B cell (primary cell): ENCODE measurements around the gene RAB10. TPM values are rescaled to one million over a fixed set of nuclear protein-coding genes. Genes with fewer than 3 reads are reported as not detected.

Source experiments
- ATAC-seq: fragments of 200-7000 bp; cut with Tn5 transposase; one replicate; pipeline ENCODE4 v1.10.0; 2021; ENCODE audit warnings: low read depth, mild to moderate bottlenecking, moderate number of reproducible peaks, moderate library complexity
- CTCF ChIA-PET: fragments of 350-600 bp; sonication (Branson Sonifier 250); formaldehyde crosslinking; loops from one replicate; lab custom pipeline; 2021; ENCODE audit warnings: antibody characterized with exemption, inconsistent platforms; lab: Charles Lee
- POLR2A ChIA-PET: fragments of 350-600 bp; sonication (Branson Sonifier 250); formaldehyde crosslinking; loops from one replicate; lab custom pipeline; 2021; ENCODE audit warnings: antibody characterized with exemption; lab: Charles Lee
- DNase-seq: peaks from one replicate; pipeline ENCODE4 v3.0.0; 2013
- H2AFZ ChIP-seq: 2 replicates; pipeline ENCODE4 v1.6.1; 2012; ENCODE audit warnings: mild to moderate bottlenecking, low read depth, low read length; ENCODE audit not compliant: insufficient read depth, poor library complexity, severe bottlenecking
- H3K27ac ChIP-seq, 2 donors: 1 replicate in 1 of 2; 2 replicates in 1 of 2; pipeline ENCODE4 v1.5.1; 2012 to 2013; ENCODE audit warnings: low read length in 2 of 2, mild to moderate bottlenecking in 2 of 2, moderate library complexity in 1 of 2
- H3K27me3 ChIP-seq, 4 experiments: fragments of 200-600 bp in 1 of 4; sonication (generic) in 1 of 4; replicated peaks in 1 of 4; 1 replicate in 2 of 4; 2 replicates in 2 of 4; pipeline versions ENCODE4 v1.6.1 to v1.7.0; 2013 to 2016; ENCODE audit warnings: low read length in 3 of 4, mild to moderate bottlenecking in 2 of 4, mixed read lengths in 1 of 4, moderate library complexity in 1 of 4; ENCODE audit not compliant: insufficient read depth in 4 of 4, control insufficient read depth in 3 of 4; ENCODE audit errors: control extremely low read depth in 1 of 4
- H3K36me3 ChIP-seq, 2 experiments: replicated peaks in 1 of 2; 1 replicate in 1 of 2; 2 replicates in 1 of 2; pipeline versions ENCODE4 v1.6.1 to v1.7.1; 2013; ENCODE audit warnings: low read length in 1 of 2; ENCODE audit not compliant: insufficient read depth in 2 of 2, control insufficient read depth in 1 of 2; ENCODE audit errors: control extremely low read depth in 1 of 2, extremely low read depth in 1 of 2
- H3K4me1 ChIP-seq, 2 donors: fragments of 200-600 bp in 1 of 2; sonication (generic) in 1 of 2; 1 replicate in 1 of 2; 2 replicates in 1 of 2; pipeline versions ENCODE4 v1.5.1 to v1.6.1; 2013 to 2017; ENCODE audit warnings: low read length in 2 of 2; ENCODE audit not compliant: control insufficient read depth in 2 of 2, insufficient read depth in 2 of 2
- H3K4me2 ChIP-seq: replicated peaks from 2 replicates; pipeline ENCODE3; 2012; ENCODE audit warnings: mild to moderate bottlenecking, low read depth, low read length; ENCODE audit not compliant: poor library complexity, severe bottlenecking
- H3K4me3 ChIP-seq, 5 experiments: fragments of 200-600 bp in 1 of 5; sonication (generic) in 1 of 5; 1 replicate in 3 of 5; 2 replicates in 2 of 5; pipeline versions ENCODE4 v1.5.1 to v1.7.0; 2011 to 2016; ENCODE audit warnings: low read length in 4 of 5, mild to moderate bottlenecking in 4 of 5, low read depth in 2 of 5, control low read depth in 1 of 5, moderate library complexity in 1 of 5; ENCODE audit not compliant: insufficient read depth in 1 of 5; ENCODE audit errors: control extremely low read depth in 1 of 5, extremely low read depth in 1 of 5
- H3K79me2 ChIP-seq: fragments of 200-600 bp; sonication (generic); one replicate; pipeline ENCODE4 v1.6.0; 2016; ENCODE audit warnings: low read length; ENCODE audit not compliant: control insufficient read depth, insufficient read depth
- H3K9ac ChIP-seq: fragments of 200-600 bp; sonication (generic); 2 replicates; pipeline ENCODE4 v1.6.1; 2017; ENCODE audit warnings: mild to moderate bottlenecking, low read length, moderate library complexity
- H3K9me3 ChIP-seq, 3 donors: one replicate each; pipeline versions ENCODE4 v1.6.1 to v1.7.1; 2013; ENCODE audit warnings: low read length in 2 of 3; ENCODE audit not compliant: control insufficient read depth in 2 of 3, insufficient read depth in 1 of 3; ENCODE audit errors: control extremely low read depth in 1 of 3
- H4K20me1 ChIP-seq: 2 replicates; pipeline ENCODE4 v1.6.0; 2012; ENCODE audit warnings: mild to moderate bottlenecking, low read length; ENCODE audit not compliant: insufficient read depth, control insufficient read depth, poor library complexity, severe bottlenecking
- H3K27ac Mint-ChIP-seq: one replicate; pipeline ENCODE4 v1.8.0; 2021; ENCODE audit warnings: mixed read lengths
- H3K27me3 Mint-ChIP-seq: one replicate; pipeline ENCODE4 v1.8.0; 2021; ENCODE audit warnings: mixed read lengths
- H3K4me1 Mint-ChIP-seq: one replicate; pipeline ENCODE4 v1.8.0; 2021; ENCODE audit warnings: mixed read lengths
- H3K4me3 Mint-ChIP-seq: one replicate; pipeline ENCODE4 v1.8.0; 2021; ENCODE audit warnings: mixed read lengths
- H3K9me3 Mint-ChIP-seq: one replicate; pipeline ENCODE4 v1.8.0; 2022; ENCODE audit warnings: mixed read lengths; ENCODE audit not compliant: insufficient read depth
- CTCF ChIP-seq: fragments of 200-600 bp; IDR thresholded peaks from one replicate; pipeline ENCODE4 v1.8.0; 2022; ENCODE audit warnings: antibody characterized with exemption, mild to moderate bottlenecking
- EZH2 ChIP-seq: IDR thresholded peaks from 2 replicates; pipeline ENCODE4 v1.6.1; 2012; ENCODE audit warnings: borderline replicate concordance, low read depth, mild to moderate bottlenecking, moderate library complexity, low read length; ENCODE audit not compliant: insufficient read depth, poor library complexity, severe bottlenecking
- WGBS: methylation state at CpG from one replicate; pipeline ENCODE4 v1.1.5; 2013; ENCODE audit warnings: missing lambda C conversion rate; ENCODE audit not compliant: insufficient coverage; 5-methylcytosine and 5-hydroxymethylcytosine counted together
- intact Hi-C: fragments of 100-400 bp; cut with micrococcal nuclease; formaldehyde crosslinking; loops from one replicate; pipeline ENCODE4 v1.10.0; 2022
- polyA plus RNA-seq: library from polyadenylated mRNA; depleted of rRNA; stranded (reverse); fragments of >200 nt; gene quantifications from 2 replicates; pipeline ENCODE4 v1.2.3, GENCODE V29; 2012
- total RNA-seq, 2 donors: library from RNA; stranded (reverse); fragments of 120-200 nt in 1 of 2; gene quantifications; 1 replicate in 1 of 2; 2 replicates in 1 of 2; pipeline versions ENCODE4 v1.2.3 to v1.2.4, GENCODE V29; 2013 to 2022

The RAB10 gene
- total and polyA plus RNA-seq, 2 donors (not counting 1 experiment from before 2014, with no cell fraction given) = 21.7 to 66.7 TPM

- Mint-ChIP-seq H3K27me3 (no peaks in the 10 kb centered on the region), H3K9me3 (peaks cover 3% of the 10 kb centered on the region), H3K27ac (no peak overlapping the region), H3K4me1 (no peaks in the 10 kb centered on the region), H3K4me3 (no peak overlapping the region)
- Histone ChIP-seq H2AFZ (no peak overlapping the region), H3K9ac (no peak overlapping the region), H3K79me2 (no peaks in the 10 kb centered on the region), H3K27ac (no peak overlapping the region), H4K20me1 (no peaks in the 10 kb centered on the region), H3K9me3 (peaks cover 0 to 1% (median 1%) of the 10 kb centered on the region in 3 donors), H3K36me3 (no peaks in the 10 kb centered on the region), H3K4me3 (no peak overlapping the region), H3K4me1 (no peaks in the 10 kb centered on the region), H3K4me2 (no peak overlapping the region), H3K27me3 (no peaks in the 10 kb centered on the region)
- intact Hi-C loops = no loop called here
- POLR2A ChIA-PET = no interaction called here
- DNase-seq (no peak), ATAC-seq (no peak)
- 99% methylated on average over 7 of the region's 7 CpGs for WGBS
- no peak for TF ChIP-seq EZH2
- no peak for TF ChIP-seq CTCF
- CTCF ChIA-PET = interaction anchor here (1.0 kb wide), 1 partner anchor 17 kb away, joined by 5 read pairs; no protein-coding TSS in a partner anchor
Measured at GRCh38 chr2:26161926-26162325, 128.0 kb downstream of the RAB10 start.

GRCh38 chr2:26162963-26163362, 129.1 kb downstream of the RAB10 start:
- ATAC-seq (no peak), DNase-seq (no peak)
- Mint-ChIP-seq H3K4me3 (no peak overlapping the region), H3K9me3 (no peaks in the 10 kb centered on the region), H3K27ac (no peak overlapping the region), H3K27me3 (no peaks in the 10 kb centered on the region), H3K4me1 (no peaks in the 10 kb centered on the region)
- no peaks in the 10 kb centered on the region for H3K4me1 ChIP-seq
- intact Hi-C loops = no loop called here
- ChIA-PET CTCF (no interaction called here), POLR2A (no interaction called here)
- H3K36me3 ChIP-seq = no peaks in the 10 kb centered on the region
- H3K79me2 ChIP-seq = no peaks in the 10 kb centered on the region
- no peaks in the 10 kb centered on the region for H4K20me1 ChIP-seq
- WGBS = 96% methylated on average over 9 of the region's 10 CpGs
- no peak overlapping the region for H2AFZ ChIP-seq
- H3K27me3 ChIP-seq = no peaks in the 10 kb centered on the region
- H3K27ac ChIP-seq = no peak overlapping the region
- H3K9me3 ChIP-seq = no peaks in the 10 kb centered on the region
- no peak for TF ChIP-seq CTCF
- no peak for TF ChIP-seq EZH2
- no peak overlapping the region for H3K9ac ChIP-seq
- H3K4me2 ChIP-seq = no peak overlapping the region
- no peak overlapping the region for H3K4me3 ChIP-seq
